ENCODE measurements around the gene VAV2. TPM values are rescaled to one million over a fixed set of nuclear protein-coding genes. Genes with fewer than 3 reads are reported as not detected.
A peak's percentile ranks its signal among the peaks of the same experiment; 100 is the strongest.

VAV2 gene
- total and polyA plus RNA-seq, 12 donors: 2.9 to 7.1 (median 5.0) TPM

DNA sequence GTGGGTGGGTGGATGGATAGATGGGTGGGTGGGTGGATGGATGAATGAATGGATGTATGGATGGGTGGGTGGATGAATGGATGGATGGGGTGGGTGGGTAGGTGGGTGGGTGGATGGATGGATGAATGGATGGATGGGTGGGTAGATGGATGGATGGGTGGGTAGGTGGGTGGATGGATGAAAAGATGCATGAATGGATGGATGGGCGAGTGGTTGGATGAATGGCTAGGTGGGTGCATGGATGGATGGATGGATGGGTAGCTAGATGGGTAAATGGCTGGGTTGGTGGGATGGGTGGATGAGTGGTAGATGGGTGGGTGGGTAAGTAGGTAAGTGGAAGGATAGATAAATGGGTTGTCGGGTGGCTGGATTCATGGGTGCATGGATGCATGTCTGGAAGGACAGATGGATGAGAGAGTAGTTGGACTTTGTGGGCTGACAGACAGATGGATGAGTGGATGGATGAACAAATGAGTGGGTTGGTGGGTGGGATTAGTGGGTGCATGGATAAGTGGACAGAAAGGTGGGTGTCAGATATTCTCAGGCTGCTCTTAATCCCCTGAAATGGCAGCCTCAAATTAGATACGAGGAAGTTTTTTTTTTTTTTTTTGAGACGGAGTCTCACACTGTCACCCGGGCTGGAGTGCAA is 153.1 kb downstream of the VAV2 start:
- TF ChIP-seq, protein P1, sequence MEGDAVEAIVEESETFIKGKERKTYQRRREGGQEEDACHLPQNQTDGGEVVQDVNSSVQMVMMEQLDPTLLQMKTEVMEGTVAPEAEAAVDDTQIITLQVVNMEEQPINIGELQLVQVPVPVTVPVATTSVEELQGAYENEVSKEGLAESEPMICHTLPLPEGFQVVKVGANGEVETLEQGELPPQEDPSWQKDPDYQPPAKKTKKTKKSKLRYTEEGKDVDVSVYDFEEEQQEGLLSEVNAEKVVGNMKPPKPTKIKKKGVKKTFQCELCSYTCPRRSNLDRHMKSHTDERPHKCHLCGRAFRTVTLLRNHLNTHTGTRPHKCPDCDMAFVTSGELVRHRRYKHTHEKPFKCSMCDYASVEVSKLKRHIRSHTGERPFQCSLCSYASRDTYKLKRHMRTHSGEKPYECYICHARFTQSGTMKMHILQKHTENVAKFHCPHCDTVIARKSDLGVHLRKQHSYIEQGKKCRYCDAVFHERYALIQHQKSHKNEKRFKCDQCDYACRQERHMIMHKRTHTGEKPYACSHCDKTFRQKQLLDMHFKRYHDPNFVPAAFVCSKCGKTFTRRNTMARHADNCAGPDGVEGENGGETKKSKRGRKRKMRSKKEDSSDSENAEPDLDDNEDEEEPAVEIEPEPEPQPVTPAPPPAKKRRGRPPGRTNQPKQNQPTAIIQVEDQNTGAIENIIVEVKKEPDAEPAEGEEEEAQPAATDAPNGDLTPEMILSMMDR (IDR thresholded peaks at IDR 0.05): no peak
- no peak overlapping the region for H3K4me3 ChIP-seq
- peak overlapping the region in 1 of 10 donors; percentile 70 for H3K27ac ChIP-seq
- no peaks in the 10 kb centered on the region for H3K9me3 ChIP-seq
- 90 to 98% methylated on average over 5 of the region's 5 CpGs for WGBS, 2 donors
- H3K36me3 ChIP-seq: no peaks in the 10 kb centered on the region
- H3K4me1 ChIP-seq: peaks cover 0 to 46% (median 10%) of the 10 kb centered on the region in 9 donors
- intact Hi-C loops (cut with DNase I): no loop called here
- ATAC-seq: no peak
- DNase-seq: no peak
- H3K27me3 ChIP-seq: no peaks in the 10 kb centered on the region

DNA sequence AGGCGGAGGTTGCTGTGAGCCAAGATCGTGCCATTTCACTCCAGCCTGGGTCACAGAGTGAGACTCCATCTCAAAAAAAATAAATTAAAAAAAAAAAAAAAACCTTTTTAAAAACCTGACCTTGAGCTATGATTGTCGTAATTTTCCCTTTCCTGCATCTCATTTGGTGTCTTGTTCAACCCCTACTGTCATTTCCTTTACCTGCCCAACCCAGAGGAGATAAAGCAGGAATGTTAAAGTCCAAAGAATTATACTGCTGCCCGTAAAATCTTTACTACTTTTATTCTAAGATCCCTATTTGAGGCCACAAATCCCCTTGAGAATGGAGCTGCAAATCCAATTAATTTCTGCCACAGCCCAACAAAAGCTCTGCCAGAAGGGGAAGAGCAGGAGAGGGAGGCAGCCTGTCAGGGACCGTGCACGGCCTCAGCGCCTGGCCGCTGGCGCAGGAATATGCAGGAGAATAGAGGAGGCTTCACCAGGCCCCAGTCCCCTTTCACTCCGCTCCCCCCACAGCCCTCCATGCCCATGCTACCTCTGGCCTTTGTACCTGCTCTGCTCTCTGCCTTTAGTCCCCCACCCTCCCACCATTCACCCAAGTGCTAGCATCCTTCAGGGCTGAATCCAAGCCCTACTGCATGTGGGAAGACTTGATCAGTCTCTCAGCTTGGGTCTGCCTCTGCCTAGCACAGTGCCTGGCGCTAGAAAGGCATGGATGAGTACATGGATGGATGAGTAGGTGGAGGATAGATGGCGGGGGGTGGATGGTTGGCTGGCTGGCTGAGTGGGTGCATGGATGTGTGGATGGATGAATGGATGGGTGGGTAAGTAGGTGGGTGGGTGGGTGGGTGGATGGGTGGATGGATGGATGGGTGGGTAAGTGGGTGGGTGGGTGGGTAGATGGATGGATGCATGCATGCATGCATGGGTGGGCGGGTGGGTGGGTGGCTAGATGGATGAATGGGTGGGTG is 154.2 kb downstream of the VAV2 start:
- TF ChIP-seq, protein P1 (IDR thresholded peaks at IDR 0.05): no peak
- Histone ChIP-seq H3K4me3 (no peak overlapping the region), H3K27me3 (no peaks in the 10 kb centered on the region), H3K27ac (no peak overlapping the region), H3K4me1 (peaks cover 0 to 44% (median 10%) of the 10 kb centered on the region in 9 donors), H3K9me3 (no peaks in the 10 kb centered on the region), H3K36me3 (no peaks in the 10 kb centered on the region)
- ATAC-seq (no peak), DNase-seq (no peak)
- WGBS, 2 donors: 79% methylated on average over 13 of the region's 13 CpGs
- intact Hi-C loops (cut with DNase I): no loop called here

DNA sequence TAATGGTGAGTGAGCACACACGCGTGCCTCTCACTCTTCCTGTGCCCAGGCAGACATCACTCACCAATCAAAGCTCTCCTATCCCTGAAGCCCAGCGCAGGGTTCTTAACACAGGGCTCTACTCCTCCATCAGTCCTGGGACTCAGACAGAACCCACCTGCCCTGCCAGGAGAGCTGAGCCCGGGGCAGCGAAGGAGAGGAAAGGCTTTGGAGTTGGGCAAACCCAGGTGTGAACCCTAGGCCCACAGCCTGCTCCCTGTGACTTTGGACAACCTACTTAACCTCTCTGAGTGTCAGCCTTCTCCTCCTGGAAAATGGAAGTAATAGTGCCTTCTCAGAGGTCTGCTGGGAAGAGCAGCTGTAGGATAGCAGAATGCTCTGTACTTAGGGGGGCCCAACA is 155.3 kb downstream of the VAV2 start:
- Histone ChIP-seq H3K27ac (no peak overlapping the region), H3K36me3 (peaks cover 0 to 4% (median 0%) of the 10 kb centered on the region in 9 donors), H3K4me1 (peaks cover 0 to 39% (median 10%) of the 10 kb centered on the region in 9 donors), H3K9me3 (no peaks in the 10 kb centered on the region), H3K4me3 (no peak overlapping the region), H3K27me3 (no peaks in the 10 kb centered on the region)
- intact Hi-C loops (cut with DNase I): no loop called here
- WGBS, 2 donors: 96 to 99% methylated on average over 5 of the region's 5 CpGs
- TF ChIP-seq, protein P1 (IDR thresholded peaks at IDR 0.05): no peak
- ATAC-seq (no peak), DNase-seq (no peak)

DNA sequence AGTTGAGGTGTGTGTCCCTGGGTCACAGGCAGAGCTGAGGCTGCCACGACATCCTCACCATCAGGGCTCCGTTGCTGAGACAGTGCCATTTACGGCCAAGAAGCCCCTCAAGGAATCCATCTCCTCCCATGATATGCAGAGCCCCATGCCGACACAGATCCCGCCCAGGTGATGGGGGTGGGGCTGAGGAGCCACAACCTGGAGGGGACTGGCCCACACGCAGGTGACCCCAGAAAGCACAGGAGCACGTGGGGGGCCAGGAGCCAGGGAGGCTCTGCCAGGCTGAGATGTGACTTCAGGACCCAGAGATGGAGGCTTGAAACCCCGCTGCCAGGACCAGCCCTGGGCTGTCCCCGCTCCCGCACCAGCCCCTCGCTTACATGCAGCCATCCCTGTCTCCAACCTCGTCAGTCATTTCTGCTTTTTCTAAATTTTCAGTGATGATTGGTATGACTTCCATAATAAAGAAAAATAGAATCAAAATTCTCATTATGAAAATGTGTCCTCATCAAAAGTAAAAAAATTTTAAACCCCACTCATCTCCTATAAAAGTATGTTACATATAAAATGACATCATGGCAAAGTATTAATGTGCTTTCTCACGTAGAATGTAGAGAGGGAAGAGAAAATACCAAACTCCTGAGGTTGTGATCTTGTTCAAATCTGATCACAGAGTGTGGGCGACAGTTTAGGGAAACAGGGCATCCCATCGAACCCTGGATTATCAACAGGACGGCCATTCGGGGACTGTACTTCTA is 155.9 kb downstream of the VAV2 start:
- TF ChIP-seq, protein P1 (IDR thresholded peaks at IDR 0.05): no peak
- Histone ChIP-seq H3K36me3 (peaks cover 0 to 4% (median 0%) of the 10 kb centered on the region in 9 donors), H3K4me1 (peaks cover 0 to 38% (median 10%) of the 10 kb centered on the region in 9 donors), H3K27me3 (no peaks in the 10 kb centered on the region), H3K9me3 (no peaks in the 10 kb centered on the region), H3K27ac (no peak overlapping the region), H3K4me3 (no peak overlapping the region)
- DNase-seq (no peak), ATAC-seq (no peak)
- intact Hi-C loops (cut with DNase I): no loop called here
- WGBS, 2 donors: 93 to 95% methylated on average over 17 of the region's 17 CpGs
